HG02642 (cell line): ENCODE results near the gene SMYD5.

Experiments
- ATAC-seq: cut with Tn5 transposase; IDR thresholded peaks from one replicate; pipeline ENCODE4 v1.9.1; 2021; ENCODE audit warnings: mild to moderate bottlenecking; ENCODE audit not compliant: unreplicated experiment, poor library complexity

The SMYD5 gene

GRCh38 chr2:73203055-73203681 is 10.9 kb upstream of the SMYD5 start:
- ATAC-seq: no peak

GRCh38 chr2:73205611-73206010 is 8.4 kb upstream of the SMYD5 start:
- ATAC-seq: no peak

GRCh38 chr2:73208258-73208657 is 5.8 kb upstream of the SMYD5 start:
- ATAC-seq: no peak

- no peak for ATAC-seq
These were observed 4.0 kb upstream of the SMYD5 start for GRCh38 chr2:73210019-73210418.

- no peak for ATAC-seq
These were observed 3.3 kb upstream of the SMYD5 start for GRCh38 chr2:73210696-73211095.

- no peak for ATAC-seq
These were observed 2.0 kb upstream of the SMYD5 start for GRCh38 chr2:73212098-73212447.

GRCh38 chr2:73212448-73213176 is 1.4 kb upstream of the SMYD5 start:
- ATAC-seq: peak; percentile 62

- ATAC-seq: no peak
These were observed 1.2 kb downstream of the SMYD5 start for GRCh38 chr2:73215254-73215653.

GRCh38 chr2:73217160-73217559 is 3.1 kb downstream of the SMYD5 start:
- ATAC-seq: no peak

- ATAC-seq: no peak
These were observed 3.8 kb downstream of the SMYD5 start for GRCh38 chr2:73217826-73218225.

GRCh38 chr2:73218298-73218697 is 4.3 kb downstream of the SMYD5 start:
- ATAC-seq: no peak

GRCh38 chr2:73223821-73224220 is 9.8 kb downstream of the SMYD5 start:
- ATAC-seq: no peak

GRCh38 chr2:73225513-73226360 is 11.7 kb downstream of the SMYD5 start:
- ATAC-seq: no peak

- ATAC-seq: no peak
These were observed 13.0 kb downstream of the SMYD5 start for GRCh38 chr2:73227086-73227485.

GRCh38 chr2:73228631-73229030 is 14.6 kb downstream of the SMYD5 start:
- no peak for ATAC-seq

- peak; percentile 14 for ATAC-seq
These were observed 18.5 kb downstream of the SMYD5 start for GRCh38 chr2:73232403-73233153.

- peak; percentile 93 for ATAC-seq
These were observed 19.3 kb downstream of the SMYD5 start, which contains the start of gene PRADC1 for GRCh38 chr2:73233154-73233931. PRADC1 (minus strand) TSS chr2:73233239; CDS start chr2:73233160, 79 bp downstream.

GRCh38 chr2:73233932-73234832 is 20.1 kb downstream of the SMYD5 start, which contains the start of gene CCT7:
CCT7 (plus strand) TSS chr2:73234308; CDS start chr2:73234379, 71 bp downstream.
- ATAC-seq: peak; percentile 66
